ENCODE results near the gene DMC1. TPM values are rescaled to one million over a fixed set of nuclear protein-coding genes. Genes with fewer than 3 reads are reported as not detected.

Gene DMC1
- total and polyA plus RNA-seq, 2 donors (not counting 3 experiments of a cell fraction or from before 2014, with no cell fraction given): 0.22 to 0.91 TPM

GRCh38 chr22:38504731-38505540 is 65.0 kb downstream of the DMC1 start:
- CTCF ChIA-PET: no interaction called here

More at GRCh38 chr22:38504731-38505540, 65.0 kb downstream of the DMC1 start:
- POLR2A ChIA-PET: no interaction called here
- DNase-seq (ENCODE audit: low read depth, low spot score) (peak; percentile 55), FAIRE-seq (no peak)
- H3K4me1 ChIP-seq (ENCODE audit: control insufficient read depth, extremely low read depth, insufficient read depth, low read length): peaks cover 21% of the 10 kb centered on the region
- H3K9me3 ChIP-seq (replicated peaks; ENCODE audit: control insufficient read depth, insufficient read depth, low read length): no peaks in the 10 kb centered on the region
- H3K27me3 ChIP-seq (ENCODE audit: control insufficient read depth in 2 of 2, insufficient read depth in 2 of 2, low read length in 2 of 2): no peaks in the 10 kb centered on the region
- intact Hi-C loops (cut with micrococcal nuclease): loop anchor here (2.0 to 10.0 kb wide), 2 partner anchors 66 to 200 kb away; partner anchors contain the start of genes DMC1, GTPBP1 and JOSD1
- BruUV-seq (replicated peaks): no TSS peak
- peak overlapping the region; percentile 84 for H3K4me2 ChIP-seq (ENCODE audit: insufficient read depth, low read length)
- H3K9ac ChIP-seq (replicated peaks; ENCODE audit: extremely low read depth, insufficient read depth, low read length): peak overlapping the region; percentile 99
- H3K36me3 ChIP-seq (ENCODE audit: control insufficient read depth in 2 of 2, extremely low read depth in 1 of 2, insufficient read depth in 2 of 2, low read length in 2 of 2): peaks cover 6 to 13% of the 10 kb centered on the region in 2 experiments
- dilution Hi-C loops (cut with MboI; ENCODE audit: extremely low pct_ligation_motif_present, low sequenced_read_pairs): no loop called here
- H4K20me1 ChIP-seq (replicated peaks; ENCODE audit: control insufficient read depth, extremely low read depth, insufficient read depth, low read length): peaks cover 18% of the 10 kb centered on the region
- H3K9me1 ChIP-seq (replicated peaks; ENCODE audit: control insufficient read depth, extremely low read depth, insufficient read depth, low read length): no peaks in the 10 kb centered on the region
- peak overlapping the region; percentile 66 to 89 (median 82) for H3K4me3 ChIP-seq (replicated peaks in 1 of 3; ENCODE audit: insufficient read depth in 1 of 3, low read depth in 1 of 3, low read length in 3 of 3)
- H3K27ac ChIP-seq (ENCODE audit: insufficient read depth, low read depth, low read length): peak overlapping the region; percentile 96
- TF ChIP-seq MAX (IDR thresholded peaks at IDR 0.05; ENCODE audit: insufficient read depth, insufficient read length) (no peak), POLR2A (IDR thresholded peaks at IDR 0.05; ENCODE audit: low read depth, low read length) (no peak), EZH2 (IDR thresholded peaks at IDR 0.05; ENCODE audit: borderline replicate concordance, low read depth, low read length, severe bottlenecking) (no peak), FOS (IDR thresholded peaks at IDR 0.05; ENCODE audit: borderline replicate concordance, insufficient read depth, low read length) (no peak), JUN (IDR thresholded peaks at IDR 0.05; ENCODE audit: borderline replicate concordance, insufficient read depth, insufficient read length, low read depth) (no peak), CTCF (IDR thresholded peaks at IDR 0.05; ENCODE audit: extremely low read depth in 1 of 2, insufficient read depth in 1 of 2, low read depth in 1 of 2, low read length in 2 of 2) (no peak), GATA2 (IDR thresholded peaks at IDR 0.05; ENCODE audit: insufficient read depth, insufficient read length, low read depth, low read length) (no peak), POLR2AphosphoS5 (IDR thresholded peaks at IDR 0.05; ENCODE audit: insufficient read depth, low read depth, low read length) (no peak), MYC (IDR thresholded peaks at IDR 0.05; ENCODE audit: low read depth, low read length) (no peak)
- H3K79me2 ChIP-seq (ENCODE audit: control insufficient read depth, insufficient read depth, low read length): peaks cover 60% of the 10 kb centered on the region
- no peak overlapping the region for H2AFZ ChIP-seq (ENCODE audit: low read depth, low read length)

All from endothelial cell of umbilical vein (primary cell).